Non-pigmented ciliary epithelial cell (primary cell): Measurements from ENCODE around the gene DCN.
"Not testable (repeated sequence)": the region's sequence is repeated elsewhere in the genome, so short reads cannot be mapped to it uniquely, and the experiment has no call there.

Source experiments
- DNase-seq: peaks from one replicate; pipeline ENCODE4 v3.0.0-alpha.2; 2010; ENCODE audit warnings: low read depth

The DCN gene

GRCh38 chr12:91182636-91183455 is at the start of gene DCN:
DCN (minus strand) TSS chr12:91182817; CDS start chr12:91178552, 4,265 bp downstream.
- DNase-seq: no peak

- no peak for DNase-seq
Observed at GRCh38 chr12:91230841-91231240, 48.2 kb upstream of the DCN start.

GRCh38 chr12:91226951-91227350 is 44.3 kb upstream of the DCN start:
- DNase-seq: no peak

- no peak for DNase-seq
Observed at GRCh38 chr12:91225316-91225715, 42.7 kb upstream of the DCN start.

GRCh38 chr12:91224401-91224800 is 41.8 kb upstream of the DCN start:
- DNase-seq: no peak

GRCh38 chr12:91222746-91223145 is 40.1 kb upstream of the DCN start:
- DNase-seq: peak; percentile 52

- DNase-seq: no peak
Observed at GRCh38 chr12:91219919-91220318, 37.3 kb upstream of the DCN start.

GRCh38 chr12:91219511-91219910 is 36.9 kb upstream of the DCN start:
- DNase-seq: no peak

GRCh38 chr12:91216871-91217270 is 34.3 kb upstream of the DCN start:
- no peak for DNase-seq

GRCh38 chr12:91215940-91216454 is 33.4 kb upstream of the DCN start:
- DNase-seq: no peak

- DNase-seq: no peak
Observed at GRCh38 chr12:91211866-91212265, 29.2 kb upstream of the DCN start.

- no peak for DNase-seq
Observed at GRCh38 chr12:91210618-91211017, 28.0 kb upstream of the DCN start.

- no peak for DNase-seq
Observed at GRCh38 chr12:91210144-91210543, 27.5 kb upstream of the DCN start.

GRCh38 chr12:91207301-91207700 is 24.7 kb upstream of the DCN start:
- not testable (repeated sequence) for DNase-seq

- no peak for DNase-seq
Observed at GRCh38 chr12:91205811-91206210, 23.2 kb upstream of the DCN start.

- DNase-seq: no peak
Observed at GRCh38 chr12:91204421-91204820, 21.8 kb upstream of the DCN start.

GRCh38 chr12:91203610-91204009 is 21.0 kb upstream of the DCN start:
- DNase-seq: no peak

- no peak for DNase-seq
Observed at GRCh38 chr12:91202390-91202789, 19.8 kb upstream of the DCN start.

GRCh38 chr12:91196436-91196835 is 13.8 kb upstream of the DCN start:
- DNase-seq: no peak

GRCh38 chr12:91194500-91194899 is 11.9 kb upstream of the DCN start:
- peak; percentile 59 for DNase-seq

- DNase-seq: no peak
Observed at GRCh38 chr12:91191513-91192111, 9.0 kb upstream of the DCN start.

GRCh38 chr12:91189516-91189915 is 6.9 kb upstream of the DCN start:
- peak; percentile 55 for DNase-seq

GRCh38 chr12:91188778-91189177 is 6.2 kb upstream of the DCN start:
- DNase-seq: no peak
